KMS-11 (cell line): ENCODE measurements around the gene ZBTB45.

Experiments used
- H2AFZ ChIP-seq: fragments of 200-600 bp; sonication (generic); 2 replicates; pipeline ENCODE4 v1.6.1; 2016; ENCODE audit warnings: antibody characterized with exemption, mixed run types, low read depth
- H3K27ac ChIP-seq: fragments of 200-600 bp; sonication (generic); 2 replicates; pipeline ENCODE4 v1.6.1; 2016; ENCODE audit warnings: mild to moderate bottlenecking, mixed run types
- H3K27me3 ChIP-seq: fragments of 200-600 bp; sonication (generic); 2 replicates; pipeline ENCODE4 v1.6.1; 2017; ENCODE audit warnings: mild to moderate bottlenecking, low read depth, mixed run types, moderate library complexity; ENCODE audit not compliant: insufficient read depth
- H3K36me3 ChIP-seq: fragments of 200-600 bp; sonication (generic); 2 replicates; pipeline ENCODE4 v1.6.1; 2017; ENCODE audit warnings: mild to moderate bottlenecking, mixed run types; ENCODE audit not compliant: insufficient read depth
- H3K4me1 ChIP-seq: fragments of 200-600 bp; sonication (generic); 2 replicates; pipeline ENCODE4 v1.6.1; 2016; ENCODE audit warnings: mild to moderate bottlenecking, low read depth, mixed run types; ENCODE audit not compliant: poor library complexity, severe bottlenecking
- H3K4me2 ChIP-seq: fragments of 200-600 bp; sonication (generic); 2 replicates; pipeline ENCODE4 v1.7.0; 2016; ENCODE audit warnings: mild to moderate bottlenecking, mixed run types
- H3K4me3 ChIP-seq: fragments of 200-600 bp; sonication (generic); IDR thresholded peaks from 2 replicates; pipeline ENCODE4 v1.6.1; 2017; ENCODE audit warnings: low read depth, low read length, mixed read lengths; ENCODE audit not compliant: insufficient read depth
- H3K79me2 ChIP-seq: fragments of 200-600 bp; sonication (generic); 2 replicates; pipeline ENCODE4 v1.6.1; 2016; ENCODE audit warnings: low read depth, mixed run types; ENCODE audit not compliant: insufficient read depth
- H3K9ac ChIP-seq: fragments of 200-600 bp; sonication (generic); 2 replicates; pipeline ENCODE4 v1.6.1; 2016; ENCODE audit warnings: mild to moderate bottlenecking, mixed run types
- H4K20me1 ChIP-seq: fragments of 200-600 bp; sonication (generic); 2 replicates; pipeline ENCODE4 v1.6.1; 2016; ENCODE audit warnings: mild to moderate bottlenecking, mixed run types; ENCODE audit not compliant: insufficient read depth
- CTCF ChIP-seq: fragments of 200-600 bp; sonication (generic); conservative IDR thresholded peaks from 2 replicates; pipeline ENCODE4 v1.6.1; 2017; ENCODE audit warnings: low read depth, mild to moderate bottlenecking, antibody characterized with exemption, low read length, moderate library complexity, mixed read lengths

Gene ZBTB45

GRCh38 chr19:58518256-58519086, 1.1 kb downstream of the ZBTB45 start:
- Histone ChIP-seq H3K4me3 (no peak overlapping the region), H3K36me3 (no peaks in the 10 kb centered on the region), H2AFZ (peak overlapping the region; percentile 82), H3K27ac (peak overlapping the region; percentile 83), H4K20me1 (no peaks in the 10 kb centered on the region), H3K9ac (peak overlapping the region; percentile 90), H3K79me2 (peaks cover 25% of the 10 kb centered on the region), H3K4me2 (peak overlapping the region; percentile 51), H3K27me3 (no peaks in the 10 kb centered on the region), H3K4me1 (peaks cover 27% of the 10 kb centered on the region)
- TF ChIP-seq CTCF, result no peak

GRCh38 chr19:58516964-58517833, 2.4 kb downstream of the ZBTB45 start:
- Histone ChIP-seq H4K20me1 (no peaks in the 10 kb centered on the region), H3K9ac (no peak overlapping the region), H3K4me1 (peaks cover 30% of the 10 kb centered on the region), H3K27me3 (no peaks in the 10 kb centered on the region), H3K36me3 (no peaks in the 10 kb centered on the region), H3K4me3 (no peak overlapping the region), H2AFZ (no peak overlapping the region), H3K79me2 (peaks cover 25% of the 10 kb centered on the region), H3K4me2 (no peak overlapping the region), H3K27ac (no peak overlapping the region)
- 0 out of 2 replicates have a peak, but pooled peaks have one; percentile 14 for TF ChIP-seq CTCF

GRCh38 chr19:58516246-58516836, 3.3 kb downstream of the ZBTB45 start:
- Histone ChIP-seq H3K4me1 (peaks cover 30% of the 10 kb centered on the region), H3K9ac (no peak overlapping the region), H3K79me2 (peaks cover 25% of the 10 kb centered on the region), H4K20me1 (no peaks in the 10 kb centered on the region), H3K36me3 (no peaks in the 10 kb centered on the region), H3K27me3 (no peaks in the 10 kb centered on the region), H3K4me3 (no peak overlapping the region), H3K4me2 (no peak overlapping the region), H2AFZ (no peak overlapping the region), H3K27ac (no peak overlapping the region)
- no peak for TF ChIP-seq CTCF

GRCh38 chr19:58515259-58515658, 4.4 kb downstream of the ZBTB45 start:
- H3K27ac ChIP-seq, result no peak overlapping the region
- H3K27me3 ChIP-seq, result no peaks in the 10 kb centered on the region
- H3K79me2 ChIP-seq, result peaks cover 25% of the 10 kb centered on the region
- TF ChIP-seq CTCF, result no peak
- H2AFZ ChIP-seq, result no peak overlapping the region
- no peaks in the 10 kb centered on the region for H4K20me1 ChIP-seq
- no peak overlapping the region for H3K4me3 ChIP-seq
- no peak overlapping the region for H3K9ac ChIP-seq
- H3K36me3 ChIP-seq, result no peaks in the 10 kb centered on the region
- peaks cover 26% of the 10 kb centered on the region for H3K4me1 ChIP-seq
- H3K4me2 ChIP-seq, result peak overlapping the region; percentile 94; the same call in 1 of the 2 replicates
